Stimulated activated CD4-positive, alpha-beta T cell treated with anti-CD3 and anti-CD28 coated beads, TNF-alpha, amount 100 ng/mL, for 1 hour (primary cell): ENCODE measurements around the gene EPB42.

Source experiments
- DNase-seq, 3 donors: peaks; one replicate each; pipeline ENCODE4 v3.0.0-alpha.2; 2020; ENCODE audit warnings: low read depth in 3 of 3, low spot score in 1 of 3

The EPB42 gene

GRCh38 chr15:43220991-43221403, at the start of gene EPB42:
Gene EPB42 (minus strand): TSS chr15:43221018. CDS start chr15:43220825, 193 bp downstream.
- DNase-seq, result no peak

- DNase-seq, result no peak
Measured at GRCh38 chr15:43270113-43270665, 49.4 kb upstream of the EPB42 start.

GRCh38 chr15:43268111-43269105, 47.6 kb upstream of the EPB42 start:
- DNase-seq, result no peak

DNA sequence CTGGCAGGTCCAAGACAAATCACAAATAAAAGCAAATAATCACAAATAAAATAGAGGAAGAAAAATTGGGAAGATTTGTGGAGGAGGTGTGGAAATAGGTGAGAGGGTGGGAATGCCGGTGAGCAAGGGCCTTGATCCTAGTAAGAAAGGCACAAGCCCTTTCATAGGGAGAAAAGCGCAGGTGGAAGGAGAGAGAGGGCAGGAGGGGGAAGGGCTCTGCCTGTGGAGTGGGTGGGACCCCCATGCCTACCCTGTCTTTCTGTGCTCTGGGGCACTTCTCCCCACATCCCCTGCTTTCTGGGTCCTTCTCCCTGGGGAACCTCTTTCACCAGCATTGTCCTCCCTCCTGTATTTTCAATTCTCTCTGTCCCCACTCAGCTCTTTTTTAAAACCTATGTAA, 46.6 kb upstream of the EPB42 start:
- DNase-seq, result no peak

- DNase-seq, result no peak
Measured at GRCh38 chr15:43266834-43267233, 46.0 kb upstream of the EPB42 start, which contains the start of gene TGM5. Gene TGM5 (minus strand): TSS chr15:43266928. CDS start chr15:43266849, 79 bp downstream.

DNA sequence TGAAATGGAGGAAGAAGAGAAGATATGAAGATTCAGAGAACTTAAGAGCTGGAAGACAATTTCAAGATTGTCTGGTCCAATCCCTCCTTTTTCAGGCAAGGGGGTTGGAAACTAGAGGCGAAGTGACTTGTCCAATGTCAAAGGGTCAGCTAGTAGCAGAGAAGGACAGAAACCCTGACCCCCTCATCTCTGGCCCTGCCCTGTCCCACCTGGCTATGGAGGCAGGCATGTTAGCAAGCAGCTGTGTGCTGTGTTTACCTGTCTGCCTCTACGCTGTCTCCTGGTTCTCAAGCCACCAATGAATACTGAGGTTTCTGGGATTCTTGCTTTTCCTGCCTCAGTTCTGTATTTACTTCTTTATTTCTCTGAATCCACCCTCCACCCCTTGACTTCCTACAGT, 45.6 kb upstream of the EPB42 start:
- DNase-seq, result no peak

DNA sequence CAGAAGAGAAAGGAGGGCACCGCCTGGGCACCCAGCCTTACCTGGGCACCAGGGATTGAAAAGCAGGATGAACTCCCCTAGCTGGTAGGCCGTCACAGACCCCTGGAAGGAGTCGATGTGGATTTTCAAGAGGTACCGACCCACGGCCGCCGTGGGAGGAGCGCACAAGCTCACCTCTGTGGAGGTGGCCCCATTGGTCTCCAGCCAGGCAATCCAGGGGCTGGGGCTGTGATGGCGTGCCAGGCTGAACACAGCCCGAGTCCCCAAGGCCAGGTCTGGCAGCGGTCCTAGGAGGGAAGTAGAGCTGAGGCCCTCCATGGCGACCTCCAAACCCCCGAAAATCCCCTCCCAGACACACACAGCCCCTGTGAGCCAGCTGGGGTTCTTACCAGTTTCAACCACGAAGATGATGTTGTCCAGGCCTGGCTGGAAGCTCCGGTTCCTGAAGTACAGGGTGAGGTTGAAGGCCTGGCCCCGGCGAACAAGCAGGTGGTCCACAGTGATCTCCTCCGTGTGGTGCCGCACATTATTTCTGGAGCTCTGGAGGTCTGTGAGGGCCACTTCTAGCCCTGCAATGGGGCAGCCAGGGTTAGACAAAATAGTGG, 39.3 kb upstream of the EPB42 start:
- no peak for DNase-seq

DNA sequence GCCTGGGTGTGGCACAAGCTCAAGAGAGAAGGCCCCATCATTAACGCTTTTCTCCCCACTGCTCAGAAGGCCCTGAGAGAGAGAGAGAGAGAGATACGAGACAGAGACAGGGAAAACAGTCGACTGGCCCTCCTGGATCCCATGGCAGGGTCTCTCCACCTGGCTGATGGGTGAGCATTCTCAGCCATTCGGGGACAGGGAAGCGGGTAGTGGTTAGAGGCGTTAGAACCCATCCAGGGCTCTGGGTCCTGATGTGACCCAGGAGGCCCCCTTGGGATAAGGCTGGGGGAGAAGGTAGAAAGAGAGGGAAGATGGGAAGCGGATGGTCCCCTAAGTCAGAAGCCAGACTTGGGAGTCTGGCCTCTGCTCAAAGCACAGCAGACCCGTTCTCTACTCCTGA, 38.0 kb upstream of the EPB42 start:
- no peak for DNase-seq

DNA sequence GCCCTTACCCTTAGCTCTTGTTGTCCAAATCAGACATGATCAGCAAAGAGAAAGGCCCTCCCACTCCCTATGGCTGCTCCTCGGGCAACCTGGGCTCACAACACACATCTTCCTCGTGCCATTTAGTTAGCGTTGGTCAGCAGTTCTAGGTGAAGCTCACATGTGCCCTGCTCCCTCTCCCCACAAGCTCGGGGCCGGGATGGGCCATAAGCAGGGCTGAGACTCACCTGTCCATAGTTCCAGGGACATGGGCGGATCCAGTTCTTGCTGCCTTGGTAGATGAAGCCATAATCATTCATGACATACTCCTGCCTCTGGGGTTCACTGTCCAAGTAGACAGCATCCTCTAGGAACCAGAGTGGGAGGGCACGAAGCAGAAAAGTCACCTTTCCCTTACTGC, 35.5 kb upstream of the EPB42 start:
- no peak for DNase-seq

GRCh38 chr15:43255376-43255775, 34.6 kb upstream of the EPB42 start:
- no peak for DNase-seq

DNA sequence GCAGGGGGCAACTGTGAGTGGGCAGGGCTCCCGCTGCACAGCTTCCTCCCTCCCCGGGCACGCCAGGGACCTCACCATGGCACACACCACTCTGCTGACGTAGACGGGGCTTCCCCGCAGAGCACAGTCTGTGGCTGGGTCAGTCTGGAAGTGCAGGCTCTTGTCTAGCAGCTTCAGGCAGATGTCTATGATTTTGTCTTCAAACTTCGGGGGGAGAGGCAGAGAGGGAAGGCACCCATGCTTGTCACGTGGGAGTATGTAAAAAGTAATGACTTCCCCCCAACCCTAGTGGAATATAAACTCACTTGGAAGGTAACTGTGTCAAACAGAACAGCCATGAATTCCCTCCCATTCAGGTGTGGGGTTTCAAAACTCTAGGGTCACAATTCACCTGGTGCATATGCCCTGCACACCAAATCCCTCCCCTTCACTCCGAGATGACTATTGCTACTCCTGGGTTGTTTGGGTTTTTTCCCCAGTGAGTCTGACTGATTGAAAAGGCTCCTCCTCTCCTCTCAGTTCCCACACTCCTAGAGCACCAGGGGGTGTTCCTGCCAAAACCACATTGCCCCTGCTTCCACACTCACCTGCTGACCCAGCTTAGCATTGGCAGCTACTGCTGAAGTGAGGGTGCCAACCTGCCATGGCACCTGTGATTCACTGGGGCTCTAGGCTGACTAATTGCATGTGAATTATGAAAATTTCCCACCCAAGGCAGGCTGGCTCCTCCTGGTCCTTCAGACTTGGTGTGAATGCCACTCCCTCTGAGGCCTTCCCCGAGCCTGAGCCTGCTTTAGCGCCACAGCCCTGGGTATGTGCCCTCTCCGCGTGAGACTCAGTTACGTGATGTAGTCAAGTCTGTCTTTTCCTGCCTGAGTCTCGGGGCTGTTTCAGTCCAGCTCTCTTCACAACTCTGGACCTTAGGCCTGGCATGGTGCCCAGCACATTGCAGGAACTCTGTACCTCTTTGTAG, 32.9 kb upstream of the EPB42 start:
- DNase-seq, result no peak

GRCh38 chr15:43251871-43252250, 31.0 kb upstream of the EPB42 start:
- no peak for DNase-seq

DNA sequence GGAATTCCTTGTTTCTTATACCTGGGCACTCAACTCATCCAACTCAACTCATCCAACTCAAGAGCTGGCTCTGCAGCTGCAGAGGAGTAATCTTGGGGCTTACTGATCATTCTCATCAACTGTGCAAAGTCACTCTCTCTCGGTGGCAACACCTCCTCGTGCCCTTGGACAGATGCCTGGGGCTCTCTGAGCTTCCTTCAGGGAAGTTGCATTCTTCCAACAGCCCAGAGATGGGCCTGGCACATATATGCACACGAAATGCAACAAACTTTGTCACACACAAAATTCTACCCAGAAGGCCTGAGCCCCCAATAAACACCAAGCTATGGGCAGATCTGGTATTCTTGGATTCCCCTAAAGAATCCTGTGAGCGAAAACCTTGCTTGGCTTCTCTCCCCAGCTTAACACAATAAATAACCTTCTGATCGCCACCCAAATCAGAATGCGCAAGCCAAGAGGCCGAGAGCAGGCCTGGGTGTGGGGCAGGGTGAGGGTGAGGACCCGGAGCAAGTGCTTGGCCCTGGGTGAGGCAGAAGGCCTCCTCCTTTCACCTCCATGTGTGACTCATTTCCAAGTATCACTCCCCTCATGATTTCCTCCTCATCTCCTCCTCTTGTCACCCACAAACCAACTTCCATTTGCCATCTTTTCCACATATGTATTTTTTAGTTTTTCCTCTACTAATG, 30.5 kb upstream of the EPB42 start:
- no peak for DNase-seq

DNA sequence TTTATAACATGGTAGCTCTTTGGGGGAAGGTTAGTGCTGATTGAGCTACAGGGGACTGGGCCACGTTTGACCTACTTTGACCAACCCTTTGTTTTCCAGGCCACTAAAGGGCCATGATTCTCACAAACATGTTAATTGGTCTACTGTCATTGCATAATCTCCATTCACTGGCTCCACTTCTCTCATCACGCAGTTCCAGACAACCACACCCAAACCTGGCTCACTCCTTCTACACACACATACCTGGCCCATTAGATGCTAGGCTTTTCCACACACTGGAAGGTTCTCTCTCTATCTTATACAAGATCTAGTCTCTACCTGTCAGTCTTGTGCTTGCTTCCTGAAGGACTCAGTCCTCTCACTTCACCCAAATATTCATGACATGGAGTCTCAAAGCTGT, 30.0 kb upstream of the EPB42 start:
- DNase-seq, result no peak

DNA sequence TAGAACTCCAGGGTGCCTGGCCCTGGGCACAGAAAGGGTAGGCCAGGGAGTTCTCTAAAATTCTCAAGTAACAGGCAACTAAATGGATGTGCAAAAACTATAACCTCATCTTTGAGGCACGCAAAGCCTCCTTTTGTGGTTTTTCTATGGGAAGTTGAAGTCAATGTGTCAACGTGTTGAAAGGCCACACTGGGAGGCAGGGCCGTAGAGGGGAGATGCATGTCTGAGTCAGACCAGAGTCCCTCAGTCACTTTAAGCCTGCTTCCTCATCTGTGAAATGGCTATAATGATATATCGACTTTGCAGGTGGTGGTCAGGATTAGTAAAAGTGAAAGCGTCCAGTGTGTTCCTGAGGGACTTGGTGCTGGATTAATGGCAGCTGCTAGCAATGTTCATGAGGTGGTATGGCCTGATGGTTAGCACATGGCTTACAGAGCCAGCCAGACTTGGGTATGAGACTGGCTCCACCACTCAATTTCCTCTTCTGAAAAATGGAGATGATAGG, 28.9 kb upstream of the EPB42 start:
- DNase-seq, result no peak

GRCh38 chr15:43249236-43249635, 28.4 kb upstream of the EPB42 start:
- no peak for DNase-seq

GRCh38 chr15:43246261-43246774, 25.5 kb upstream of the EPB42 start:
- DNase-seq, result no peak

DNA sequence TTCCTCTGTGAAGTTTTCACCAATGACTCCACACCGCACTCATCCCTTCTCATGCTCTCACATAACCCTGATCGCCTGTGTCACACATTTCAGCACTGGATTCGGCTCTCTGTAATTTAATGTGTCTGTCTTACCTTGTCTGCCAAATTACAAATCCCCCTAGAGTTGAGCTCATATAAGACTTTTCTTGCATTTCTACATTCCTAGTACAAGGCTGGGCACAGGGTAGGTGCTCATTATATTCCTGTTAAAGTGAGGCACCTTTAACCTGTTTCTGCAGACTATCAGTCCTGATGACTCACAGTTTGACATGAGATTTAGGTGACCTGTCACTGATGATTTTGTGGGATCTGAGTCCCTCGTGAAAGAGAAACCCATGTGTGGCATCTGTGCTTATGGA, 23.3 kb upstream of the EPB42 start:
- no peak for DNase-seq

DNA sequence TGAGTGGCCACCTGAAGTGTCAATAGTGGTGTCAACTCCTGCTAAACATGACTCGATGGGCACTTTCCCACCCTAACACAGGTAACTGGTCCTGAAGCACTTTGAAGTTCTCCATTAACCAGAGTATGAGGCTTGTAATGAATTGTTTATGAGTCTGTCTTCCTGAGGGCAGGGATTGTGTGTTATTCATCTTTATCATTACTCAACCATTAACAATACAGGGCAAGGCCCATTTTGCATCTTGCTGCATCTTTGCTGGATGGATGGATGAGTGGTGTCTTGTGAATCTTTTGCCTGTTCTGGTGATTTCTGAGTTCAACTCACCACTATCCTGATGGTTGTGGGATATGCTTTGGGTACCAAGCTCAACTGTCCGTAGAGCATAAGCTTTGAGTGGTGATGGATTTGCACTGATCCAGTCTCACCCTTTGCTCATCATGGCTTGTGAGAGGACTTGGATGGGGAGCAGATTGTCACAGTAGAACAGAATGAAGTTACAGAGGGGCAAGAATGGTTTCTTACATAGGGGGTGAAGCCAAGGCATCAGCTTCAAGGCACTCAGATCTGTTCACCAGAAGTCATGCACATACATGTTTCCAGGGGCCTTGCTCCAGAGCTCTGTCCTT, 22.3 kb upstream of the EPB42 start:
- no peak for DNase-seq
